Prostate gland (tissue), 2 donors: Measurements from ENCODE around the gene PATL1.
"Not testable (repeated sequence)": the region's sequence is repeated elsewhere in the genome, so short reads cannot be mapped to it uniquely, and the experiment has no call there.

ENCODE experiments used
- CTCF ChIP-seq, 4 experiments: fragments of 200-600 bp in 2 of 4; fragments of 450-650 bp in 2 of 4; sonication (generic) in 2 of 4; IDR thresholded peaks; 1 replicate in 3 of 4; 2 replicates in 1 of 4; pipeline ENCODE4 v1.5.1; 2016 to 2019; ENCODE audit warnings: antibody characterized with exemption in 4 of 4, mild to moderate bottlenecking in 2 of 4, moderate library complexity in 2 of 4
- POLR2AphosphoS5 ChIP-seq: sonication (generic); formaldehyde crosslinking; IDR thresholded peaks from one replicate; pipeline ENCODE4 v1.6.1; 2017; ENCODE audit warnings: antibody characterized with exemption

DNA sequence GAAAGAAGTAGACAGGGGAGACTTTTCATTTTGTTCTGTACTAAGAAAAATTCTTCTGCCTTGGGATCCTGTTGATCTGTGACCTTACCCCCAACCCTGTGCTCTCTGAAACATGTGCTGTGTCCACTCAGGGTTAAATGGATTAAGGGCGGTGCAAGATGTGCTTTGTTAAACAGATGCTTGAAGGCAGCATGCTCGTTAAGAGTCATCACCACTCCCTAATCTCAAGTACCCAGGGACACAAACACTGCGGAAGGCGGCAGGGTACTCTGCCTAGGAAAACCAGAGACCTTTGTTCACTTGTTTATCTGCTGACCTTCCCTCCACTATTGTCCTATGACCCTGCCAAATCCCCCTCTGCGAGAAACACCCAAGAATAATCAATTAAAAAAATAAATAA, 31.3 kb upstream of the PATL1 start:
- not testable (repeated sequence) for TF ChIP-seq CTCF (IDR thresholded peaks at IDR 0.05); POLR2AphosphoS5
